ES-I3 (cell line): ENCODE measurements around the gene EREG.
"Not testable (repeated sequence)": the region's sequence is repeated elsewhere in the genome, so short reads cannot be mapped to it uniquely, and the experiment has no call there.

Experiments used
- H3K36me3 ChIP-seq: 2 replicates; pipeline ENCODE4 v1.6.1; 2013; ENCODE audit warnings: mild to moderate bottlenecking, low read length, control low read depth, moderate library complexity; ENCODE audit not compliant: insufficient read depth
- H3K4me1 ChIP-seq: 2 replicates; pipeline ENCODE4 v1.6.1; 2013; ENCODE audit warnings: mild to moderate bottlenecking, control low read depth, low read length; ENCODE audit not compliant: insufficient read depth
- H3K9ac ChIP-seq: 2 replicates; pipeline ENCODE4 v1.6.1; 2013; ENCODE audit warnings: low read depth, mild to moderate bottlenecking, low read length, moderate library complexity
- H3K9me3 ChIP-seq: 2 replicates; pipeline ENCODE4 v1.6.1; 2013; ENCODE audit warnings: mild to moderate bottlenecking, low read length, moderate library complexity; ENCODE audit not compliant: control insufficient read depth, insufficient read depth

Gene EREG

DNA sequence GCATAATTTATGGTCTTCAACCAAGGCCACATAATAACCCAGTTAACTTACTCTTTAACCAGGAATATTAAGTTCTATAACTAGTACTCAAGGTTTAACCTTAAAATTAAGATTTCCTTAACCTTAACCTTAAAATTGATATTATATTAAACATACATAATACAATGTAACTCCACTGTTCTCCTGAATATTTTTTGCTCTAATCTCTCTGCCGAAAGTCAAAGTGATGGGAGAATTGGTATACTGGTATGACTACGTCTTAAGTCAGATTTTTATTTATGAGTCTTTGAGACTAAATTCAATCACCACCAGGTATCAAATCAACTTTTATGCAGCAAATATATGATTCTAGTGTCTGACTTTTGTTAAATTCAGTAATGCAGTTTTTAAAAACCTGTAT, 22.8 kb downstream of the EREG start:
- Histone ChIP-seq H3K4me1 (no peaks in the 10 kb centered on the region), H3K9me3 (no peaks in the 10 kb centered on the region), H3K9ac (no peak overlapping the region), H3K36me3 (no peaks in the 10 kb centered on the region)

DNA sequence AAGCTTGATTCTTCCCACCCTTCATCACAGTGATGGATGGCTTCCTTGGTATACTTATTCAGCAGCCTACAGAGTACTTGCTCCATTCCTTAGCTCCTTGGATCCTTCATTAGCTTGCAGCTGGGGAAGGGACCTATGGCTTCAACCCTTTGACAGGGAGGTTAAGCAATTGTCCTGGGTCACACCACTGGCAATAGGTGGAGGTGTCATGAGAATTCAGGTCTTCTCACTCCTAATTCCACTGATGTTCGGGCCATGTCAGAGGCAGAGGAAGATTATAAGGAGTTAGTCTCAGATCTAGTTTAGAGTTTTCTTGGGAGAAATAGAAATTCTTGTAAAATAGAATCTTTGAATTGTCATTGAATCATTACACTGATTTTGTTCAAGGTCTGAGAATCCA, 24.5 kb downstream of the EREG start:
- H3K9ac ChIP-seq: no peak overlapping the region
- no peaks in the 10 kb centered on the region for H3K4me1 ChIP-seq
- no peaks in the 10 kb centered on the region for H3K36me3 ChIP-seq
- no peaks in the 10 kb centered on the region for H3K9me3 ChIP-seq

DNA sequence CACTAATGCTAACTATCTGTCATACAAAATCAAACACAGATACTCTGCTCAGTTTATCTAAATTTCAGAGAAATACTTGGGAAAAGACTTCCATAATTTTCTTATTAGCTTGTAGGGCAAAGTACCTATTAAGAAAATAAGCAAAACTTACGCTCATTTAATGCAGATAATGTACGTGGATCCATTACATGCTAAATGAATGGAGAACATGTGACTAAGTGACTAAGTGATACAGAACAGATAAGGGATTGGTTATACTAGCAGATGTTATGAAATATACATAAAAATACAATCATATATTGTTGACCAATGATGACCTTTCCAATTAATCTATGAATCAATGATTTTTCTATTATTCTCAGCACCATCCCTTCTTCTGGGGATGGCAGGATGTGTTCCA, 25.7 kb downstream of the EREG start:
- Histone ChIP-seq H3K9me3 (no peaks in the 10 kb centered on the region), H3K36me3 (no peaks in the 10 kb centered on the region), H3K9ac (no peak overlapping the region), H3K4me1 (no peaks in the 10 kb centered on the region)

DNA sequence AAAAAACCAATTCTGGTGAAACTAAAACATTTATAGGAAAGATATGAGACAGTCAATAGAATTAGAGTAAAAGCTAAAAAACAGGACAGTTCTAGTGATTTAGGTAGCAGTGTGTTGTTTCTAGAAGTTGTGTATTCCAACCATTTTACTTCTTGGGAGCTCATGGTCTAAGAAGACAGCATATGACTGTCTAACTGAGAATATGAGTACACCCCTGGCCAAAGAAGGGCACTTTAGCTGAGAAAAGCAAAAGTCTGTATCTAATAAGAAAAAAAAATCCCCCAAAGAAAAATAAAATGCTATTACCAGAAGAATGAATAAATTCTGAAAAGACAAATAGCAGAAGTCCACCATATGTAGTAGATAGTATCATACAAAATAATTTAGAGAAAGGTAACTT, 26.4 kb downstream of the EREG start:
- Histone ChIP-seq H3K36me3 (no peaks in the 10 kb centered on the region), H3K9me3 (no peaks in the 10 kb centered on the region), H3K4me1 (no peaks in the 10 kb centered on the region), H3K9ac (no peak overlapping the region)

DNA sequence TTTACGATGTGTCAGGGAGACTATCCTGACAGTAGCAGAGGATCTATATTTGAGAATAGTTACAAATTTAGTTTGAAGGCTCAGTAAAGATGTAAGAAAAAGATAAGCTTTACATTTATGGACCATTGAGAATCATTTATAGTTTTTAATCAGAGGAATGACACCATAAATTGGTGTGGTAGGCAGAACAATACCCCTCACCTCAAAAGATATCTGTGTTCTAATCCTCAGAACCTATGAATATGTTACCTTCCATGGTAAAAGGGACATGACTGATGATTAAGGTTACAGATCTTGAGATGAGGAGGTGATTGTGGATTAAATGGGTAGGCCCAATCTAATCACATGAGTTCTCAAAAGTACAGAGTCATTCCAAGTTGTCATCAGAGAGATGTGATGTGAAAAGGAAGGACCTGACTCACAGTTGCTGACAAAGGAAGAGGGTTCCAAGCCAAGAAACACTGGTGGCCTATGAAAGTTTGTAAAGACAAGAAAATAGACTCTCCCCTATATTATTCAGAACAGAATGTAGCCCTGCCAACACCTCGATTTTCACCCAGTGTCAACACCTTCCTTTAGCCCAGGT, 27.0 kb downstream of the EREG start:
- no peaks in the 10 kb centered on the region for H3K9me3 ChIP-seq
- H3K36me3 ChIP-seq: no peaks in the 10 kb centered on the region
- H3K9ac ChIP-seq: no peak overlapping the region
- no peaks in the 10 kb centered on the region for H3K4me1 ChIP-seq

DNA sequence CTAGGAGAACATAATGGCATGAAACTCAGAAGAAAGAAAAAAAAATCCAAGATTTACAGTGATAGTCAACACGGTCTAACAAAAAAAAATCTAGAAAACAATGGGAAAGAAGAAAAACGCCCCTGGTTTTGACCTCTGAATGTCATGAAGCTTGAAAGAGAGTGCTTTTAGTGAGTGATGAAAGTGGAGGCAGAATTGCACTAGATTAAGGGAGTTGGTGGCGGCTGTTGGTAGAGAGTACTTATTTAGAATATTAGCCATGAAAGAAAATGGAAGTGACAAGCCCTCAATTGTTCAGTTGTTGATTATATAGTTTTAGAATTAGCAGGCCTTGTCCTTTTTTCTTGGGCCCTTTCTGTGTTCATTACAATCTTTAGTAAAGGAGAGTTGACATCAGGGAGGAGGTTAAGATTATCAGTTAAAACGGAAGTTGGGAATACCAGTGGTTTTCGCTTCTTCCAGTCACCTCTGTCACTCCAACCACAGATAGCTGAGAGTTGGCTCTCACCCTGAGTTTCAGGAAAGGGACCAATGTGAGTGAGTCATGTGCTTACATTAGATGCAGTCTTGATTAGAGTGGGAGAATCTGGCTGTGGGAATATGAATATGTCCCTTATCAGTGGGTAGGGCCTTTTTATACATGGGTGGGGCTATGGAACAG, 29.7 kb downstream of the EREG start:
- Histone ChIP-seq H3K9me3 (no peaks in the 10 kb centered on the region), H3K9ac (no peak overlapping the region), H3K4me1 (no peaks in the 10 kb centered on the region), H3K36me3 (no peaks in the 10 kb centered on the region)

DNA sequence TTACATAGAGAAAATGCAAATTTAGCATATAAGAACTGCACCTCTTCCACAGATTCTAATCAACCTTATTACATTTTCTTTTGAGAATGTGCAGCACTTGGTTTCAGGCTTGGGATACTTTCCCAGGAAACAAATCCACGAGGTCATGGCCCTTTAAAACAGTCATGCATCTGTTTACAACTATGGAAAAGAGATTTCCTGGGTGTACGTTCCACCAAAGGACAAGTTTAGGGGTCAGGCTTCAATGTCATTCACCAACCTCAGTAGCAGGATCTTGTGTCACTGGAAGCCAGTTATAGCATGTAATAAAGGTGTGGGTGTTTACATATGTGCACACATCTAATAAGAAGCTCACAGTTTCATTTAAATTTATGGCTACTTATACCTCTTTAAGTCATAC, 30.7 kb downstream of the EREG start:
- H3K4me1 ChIP-seq: no peaks in the 10 kb centered on the region
- H3K36me3 ChIP-seq: no peaks in the 10 kb centered on the region
- H3K9me3 ChIP-seq: no peaks in the 10 kb centered on the region
- no peak overlapping the region for H3K9ac ChIP-seq

DNA sequence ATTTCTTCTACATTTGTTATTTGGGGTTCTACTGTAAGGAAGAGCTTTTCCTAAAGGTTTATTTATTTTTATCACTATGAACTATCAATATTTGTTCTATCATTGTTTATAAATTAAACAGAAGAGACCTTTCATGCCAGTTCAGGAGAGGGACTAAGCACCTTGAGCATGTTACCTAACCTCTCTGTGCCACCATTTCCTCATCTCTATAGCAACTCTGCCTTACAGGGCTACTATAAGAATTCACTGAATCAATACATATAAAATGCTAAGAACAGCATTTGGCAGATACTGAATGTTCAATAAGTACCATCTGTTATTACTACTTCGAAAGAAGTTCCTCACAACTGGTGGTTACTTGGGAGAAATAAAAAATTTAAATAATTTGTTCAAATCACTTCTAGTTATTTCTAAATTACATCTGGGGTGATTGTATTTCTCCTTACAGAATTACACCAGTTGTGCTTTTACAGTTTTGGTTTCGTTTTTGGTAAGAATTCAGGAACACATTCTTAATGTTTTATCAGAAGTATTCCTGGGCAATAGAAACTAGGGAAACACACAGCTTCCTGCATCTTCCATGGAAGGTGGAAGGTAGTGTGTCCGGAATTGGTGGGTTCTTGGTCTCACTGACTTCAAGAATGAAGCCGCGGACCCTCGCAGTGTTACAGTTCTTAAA, 32.9 kb downstream of the EREG start:
- Histone ChIP-seq H3K9me3 (no peaks in the 10 kb centered on the region), H3K36me3 (no peaks in the 10 kb centered on the region), H3K4me1 (no peaks in the 10 kb centered on the region), H3K9ac (no peak overlapping the region)

DNA sequence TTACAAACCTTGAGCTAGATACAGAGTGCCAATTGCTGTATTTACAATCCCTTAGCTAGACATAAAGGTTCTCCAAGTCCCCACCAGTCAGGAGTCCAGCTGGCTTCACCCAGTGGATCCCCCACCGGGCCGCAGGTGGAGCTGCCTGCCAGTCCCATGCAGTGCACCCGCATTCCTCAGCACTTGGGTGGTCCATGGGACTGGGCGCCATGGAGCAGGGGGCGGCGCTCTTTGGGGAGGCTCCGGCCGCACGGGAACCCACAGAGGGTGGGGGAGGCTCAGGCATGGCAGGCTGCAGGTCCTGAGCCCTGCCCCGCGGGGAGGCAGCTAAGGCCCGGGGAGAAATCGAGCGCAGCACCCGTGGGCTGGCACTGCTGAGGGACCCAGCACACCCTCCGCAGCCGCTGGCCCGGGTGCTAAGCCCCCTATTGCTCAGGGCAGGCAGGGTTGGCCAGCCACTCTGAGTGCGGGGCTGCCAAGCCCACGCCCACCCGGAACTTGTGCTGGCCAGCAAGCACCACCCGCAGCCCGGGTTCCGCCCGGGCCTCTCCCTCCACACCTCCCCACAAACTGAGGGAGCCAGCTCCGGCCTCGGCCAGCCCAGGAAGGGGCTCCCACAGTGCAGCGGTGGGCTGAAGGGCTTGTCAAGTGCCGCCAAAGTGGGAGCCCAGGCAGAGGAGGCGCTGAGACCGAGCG, 34.1 kb downstream of the EREG start:
- not testable (repeated sequence) for H3K4me1 ChIP-seq, H3K36me3 ChIP-seq, H3K9ac ChIP-seq, H3K9me3 ChIP-seq

DNA sequence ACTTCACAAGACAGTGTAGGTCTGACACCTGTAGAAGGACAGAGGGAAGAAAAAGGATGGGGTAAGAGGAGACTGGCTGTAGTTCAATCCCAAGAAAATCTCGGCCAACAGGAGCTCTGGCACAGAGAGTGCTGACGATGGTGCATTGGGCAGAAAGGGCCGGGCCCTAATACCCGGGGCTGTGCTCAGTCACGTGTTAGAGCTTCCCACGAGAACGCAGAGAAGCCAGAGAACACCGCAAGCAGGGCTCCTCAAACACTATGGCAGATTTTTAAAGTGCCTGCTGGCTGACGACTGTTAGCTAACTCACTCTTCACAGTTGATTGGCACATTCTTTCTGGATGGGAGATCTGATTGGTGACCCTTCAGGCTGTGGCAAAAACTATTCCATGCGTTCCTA, 35.5 kb downstream of the EREG start:
- no peaks in the 10 kb centered on the region for H3K9me3 ChIP-seq
- H3K4me1 ChIP-seq: no peaks in the 10 kb centered on the region
- no peaks in the 10 kb centered on the region for H3K36me3 ChIP-seq
- H3K9ac ChIP-seq: no peak overlapping the region

DNA sequence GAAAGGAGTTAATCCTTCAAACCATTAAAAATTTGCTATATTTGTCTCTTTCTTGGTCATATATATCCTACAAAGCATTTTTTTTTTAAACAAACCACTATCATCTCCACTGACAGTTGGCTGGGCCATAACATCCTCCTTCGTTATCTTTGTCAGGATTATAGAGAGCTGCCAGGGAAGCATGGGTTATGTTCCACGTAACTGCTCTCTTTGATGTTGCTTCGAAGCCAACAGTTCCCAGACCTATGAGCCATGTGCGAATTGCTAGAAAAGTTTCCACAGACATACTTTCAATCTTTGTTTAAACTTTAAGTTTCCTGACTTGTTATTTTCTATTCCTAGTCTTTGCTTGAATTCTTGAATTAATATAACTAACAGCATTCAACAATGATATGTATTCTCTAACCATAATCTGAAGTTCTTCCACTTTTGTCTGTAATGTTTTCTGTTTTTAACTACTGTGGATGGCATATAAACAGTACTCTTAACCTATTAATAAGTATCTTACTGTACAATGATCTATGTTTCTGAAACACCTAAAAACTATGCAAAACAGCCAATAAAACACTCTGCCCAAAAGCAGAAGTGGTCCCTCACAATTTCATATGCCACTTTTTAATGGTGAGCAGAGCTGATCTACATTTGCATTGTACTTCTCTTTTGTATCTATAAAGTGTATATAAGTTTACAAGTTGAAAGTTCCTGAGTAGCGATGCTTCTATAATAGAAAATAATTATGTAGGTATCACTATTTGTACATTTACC, 37.9 kb downstream of the EREG start:
- Histone ChIP-seq H3K36me3 (no peaks in the 10 kb centered on the region), H3K9ac (no peak overlapping the region), H3K4me1 (no peaks in the 10 kb centered on the region; the same call in 1 of the 2 replicates), H3K9me3 (no peaks in the 10 kb centered on the region)

DNA sequence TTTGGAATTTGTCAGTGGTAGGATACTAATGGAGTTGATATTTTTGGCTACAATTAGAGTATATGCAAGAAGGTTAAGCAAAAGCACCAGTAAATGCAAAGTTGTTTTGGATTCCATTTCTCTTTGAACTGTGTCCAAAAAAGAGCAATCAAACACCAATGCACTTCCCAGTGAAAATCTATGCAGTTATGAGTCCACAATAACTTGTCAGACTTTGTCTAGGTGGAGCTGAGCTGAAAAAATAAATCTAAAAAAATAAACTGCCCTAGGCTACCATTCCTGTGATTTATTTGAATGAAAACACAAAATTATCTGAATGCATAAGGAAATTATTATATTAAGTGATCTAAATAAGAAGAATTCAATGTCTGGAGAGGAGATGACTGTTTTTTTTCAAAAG, 42.9 kb downstream of the EREG start:
- H3K9me3 ChIP-seq: no peaks in the 10 kb centered on the region
- no peaks in the 10 kb centered on the region for H3K36me3 ChIP-seq
- H3K4me1 ChIP-seq: peaks cover 13% of the 10 kb centered on the region
- H3K9ac ChIP-seq: no peak overlapping the region

DNA sequence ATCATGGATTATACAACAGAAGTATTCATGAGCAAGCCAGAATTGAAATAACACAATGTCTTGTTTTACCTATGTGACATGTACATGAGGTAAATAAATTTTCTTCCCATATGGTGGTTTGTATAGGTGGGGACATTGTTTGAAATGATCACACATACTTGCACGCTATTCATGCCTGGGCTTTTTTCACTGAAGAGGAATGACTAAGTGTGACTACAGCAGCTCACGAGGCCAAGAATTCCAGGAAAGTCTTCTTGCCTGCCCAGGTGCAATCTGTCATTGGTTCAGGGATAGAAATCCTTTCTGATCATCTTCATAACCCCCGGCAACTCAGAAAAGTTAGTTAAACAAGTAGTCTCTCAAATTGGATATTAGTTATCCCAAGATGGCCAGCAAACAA, 43.7 kb downstream of the EREG start:
- Histone ChIP-seq H3K9ac (no peak overlapping the region), H3K9me3 (no peaks in the 10 kb centered on the region), H3K4me1 (peaks cover 13% of the 10 kb centered on the region), H3K36me3 (no peaks in the 10 kb centered on the region)

DNA sequence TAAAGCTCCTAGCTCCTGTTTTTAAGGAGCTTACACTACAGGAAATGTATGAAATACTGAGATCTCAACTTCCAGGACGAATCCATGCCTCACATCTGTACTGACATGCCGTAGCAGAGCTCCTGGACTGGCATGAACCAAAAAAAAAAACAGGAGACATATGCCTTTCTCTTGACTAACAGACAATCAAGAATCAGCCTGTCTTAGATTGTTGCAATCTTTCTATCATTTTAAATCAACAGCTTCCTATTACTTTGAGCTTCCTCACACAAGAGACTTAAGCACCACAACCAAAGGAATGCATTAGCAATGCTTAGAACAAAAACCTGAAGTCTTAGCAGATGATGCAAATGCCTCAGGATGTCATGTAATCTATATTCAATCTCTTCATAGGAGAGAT, 45.3 kb downstream of the EREG start:
- Histone ChIP-seq H3K9me3 (no peaks in the 10 kb centered on the region), H3K4me1 (peaks cover 13% of the 10 kb centered on the region)

More for the DNA sequence above, 45.3 kb downstream of the EREG start:
- Histone ChIP-seq H3K9ac (no peak overlapping the region), H3K36me3 (no peaks in the 10 kb centered on the region)
